HG02763 (cell line): Measurements from ENCODE around the gene NUP58.
A peak's percentile ranks its signal among the peaks of the same experiment; 100 is the strongest.

Experiments
- ATAC-seq: cut with Tn5 transposase; IDR thresholded peaks from one replicate; pipeline ENCODE4 v1.9.1; 2021; ENCODE audit warnings: mild to moderate bottlenecking, moderate library complexity; ENCODE audit not compliant: unreplicated experiment

Gene NUP58, protein sequence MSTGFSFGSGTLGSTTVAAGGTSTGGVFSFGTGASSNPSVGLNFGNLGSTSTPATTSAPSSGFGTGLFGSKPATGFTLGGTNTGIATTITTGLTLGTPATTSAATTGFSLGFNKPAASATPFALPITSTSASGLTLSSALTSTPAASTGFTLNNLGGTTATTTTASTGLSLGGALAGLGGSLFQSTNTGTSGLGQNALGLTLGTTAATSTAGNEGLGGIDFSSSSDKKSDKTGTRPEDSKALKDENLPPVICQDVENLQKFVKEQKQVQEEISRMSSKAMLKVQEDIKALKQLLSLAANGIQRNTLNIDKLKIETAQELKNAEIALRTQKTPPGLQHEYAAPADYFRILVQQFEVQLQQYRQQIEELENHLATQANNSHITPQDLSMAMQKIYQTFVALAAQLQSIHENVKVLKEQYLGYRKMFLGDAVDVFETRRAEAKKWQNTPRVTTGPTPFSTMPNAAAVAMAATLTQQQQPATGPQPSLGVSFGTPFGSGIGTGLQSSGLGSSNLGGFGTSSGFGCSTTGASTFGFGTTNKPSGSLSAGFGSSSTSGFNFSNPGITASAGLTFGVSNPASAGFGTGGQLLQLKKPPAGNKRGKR

DNA sequence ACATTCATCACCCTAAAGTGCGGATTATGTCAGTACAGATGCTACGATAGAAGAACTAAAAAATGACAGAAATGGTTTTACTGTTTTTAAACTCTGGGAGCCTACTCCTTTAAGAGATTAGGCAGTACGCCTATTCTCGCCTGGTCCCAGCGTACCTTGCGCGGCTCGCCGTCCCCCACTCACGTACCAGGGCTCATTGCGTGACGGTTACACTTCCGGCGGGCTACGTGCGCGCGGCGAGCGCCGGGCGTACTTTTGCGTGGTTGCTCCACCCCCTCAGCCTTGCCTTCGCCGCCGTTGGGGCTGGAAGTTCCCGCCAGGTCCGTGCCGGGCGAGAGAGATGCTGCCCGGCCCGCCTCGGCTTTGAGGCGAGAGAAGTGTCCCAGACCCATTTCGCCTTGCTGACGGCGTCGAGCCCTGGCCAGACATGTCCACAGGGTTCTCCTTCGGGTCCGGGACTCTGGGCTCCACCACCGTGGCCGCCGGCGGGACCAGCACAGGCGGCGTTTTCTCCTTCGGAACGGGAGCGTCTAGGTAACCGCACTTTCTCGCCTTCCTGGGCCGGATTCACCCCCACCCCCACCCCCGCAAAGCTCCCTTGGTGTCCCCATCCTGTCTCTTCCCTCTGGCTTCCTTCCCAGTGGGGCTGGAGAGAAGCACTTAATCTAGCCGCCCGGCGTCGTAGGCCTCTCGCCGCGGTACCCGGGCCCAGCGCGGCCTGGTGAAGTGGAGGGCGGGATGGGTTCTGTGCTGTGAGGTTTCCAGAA is at the start of gene NUP58:
TSS of gene NUP58 (plus strand) at position 279 of the 767 bp plus-strand sequence. CDS start at position 428, 149 bp downstream.
- peak; percentile 98 for ATAC-seq

DNA sequence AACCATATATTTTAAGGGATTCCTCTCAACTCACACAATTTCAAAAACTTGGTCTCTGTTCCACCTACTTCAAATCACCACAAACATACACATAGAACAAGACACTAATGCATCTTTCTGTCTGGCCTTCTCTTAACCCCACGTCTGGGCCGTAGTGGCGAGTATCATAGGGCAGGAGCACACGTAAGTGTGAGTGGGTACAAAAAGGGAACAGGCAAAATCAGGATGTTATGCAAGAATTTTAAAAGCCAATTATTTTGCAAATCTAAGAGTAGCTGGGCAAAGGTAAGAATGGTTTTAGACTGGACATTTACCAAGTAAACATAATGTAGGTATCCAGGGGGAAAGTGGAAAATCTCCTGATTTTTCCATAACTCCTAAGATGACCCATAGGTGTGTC is 49.2 kb upstream of the NUP58 start:
- ATAC-seq = no peak

DNA sequence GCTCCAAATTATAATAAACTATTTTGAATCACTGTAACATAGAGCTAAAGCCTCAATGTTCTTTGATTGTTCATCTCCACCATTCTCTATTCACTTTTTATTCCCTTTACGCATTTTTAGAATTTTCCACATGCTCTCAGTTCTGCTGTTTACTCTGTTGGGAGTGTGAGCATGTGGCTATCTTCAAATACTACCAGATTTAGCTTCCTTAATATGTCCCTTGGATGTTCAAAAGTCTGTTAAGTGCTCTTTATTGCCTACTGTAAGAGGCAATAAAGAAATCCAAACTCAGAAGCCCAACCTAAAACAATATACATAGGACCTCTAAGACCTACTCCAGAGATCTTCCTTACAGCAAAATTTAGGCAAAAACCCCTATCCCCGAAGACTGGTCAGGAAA is 48.7 kb upstream of the NUP58 start:
- no peak for ATAC-seq

DNA sequence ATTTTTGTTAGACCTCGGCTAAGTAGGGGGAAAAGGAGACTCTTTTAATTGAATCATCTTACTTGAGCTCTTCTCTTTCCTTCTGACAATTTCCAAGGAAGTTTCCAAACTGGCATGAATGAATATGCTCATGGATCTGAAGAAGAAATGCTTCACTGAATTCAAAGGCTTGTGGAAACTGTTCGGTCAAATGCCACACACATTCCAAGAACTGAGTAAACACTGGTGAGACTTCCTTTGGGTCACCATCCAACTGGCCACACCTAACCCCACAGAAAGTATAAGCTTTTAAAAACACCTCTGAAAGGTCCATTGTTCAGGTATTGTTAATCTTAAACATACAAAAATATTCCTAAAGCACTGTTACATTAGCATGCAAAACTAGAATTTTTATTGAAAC is 47.7 kb upstream of the NUP58 start:
- no peak for ATAC-seq

DNA sequence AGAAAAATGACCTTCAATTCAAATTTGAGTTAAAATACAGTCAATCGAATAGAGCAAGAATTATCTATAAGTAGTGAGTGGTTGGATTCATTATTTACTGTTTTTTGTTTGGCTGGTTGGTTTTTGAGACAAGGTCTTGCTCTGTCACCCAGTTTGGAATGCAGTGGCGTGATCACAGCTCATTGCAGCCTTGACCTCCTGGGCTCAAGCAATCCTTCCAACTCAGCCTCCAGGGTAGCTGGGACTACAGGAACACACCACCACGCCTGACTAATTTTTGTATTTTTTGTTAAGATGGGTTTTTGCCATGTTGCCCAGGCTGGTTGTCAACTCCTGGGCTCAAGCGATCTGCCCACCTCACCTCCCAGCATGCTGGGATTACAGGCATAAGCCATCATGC is 39.2 kb upstream of the NUP58 start:
- no peak for ATAC-seq

DNA sequence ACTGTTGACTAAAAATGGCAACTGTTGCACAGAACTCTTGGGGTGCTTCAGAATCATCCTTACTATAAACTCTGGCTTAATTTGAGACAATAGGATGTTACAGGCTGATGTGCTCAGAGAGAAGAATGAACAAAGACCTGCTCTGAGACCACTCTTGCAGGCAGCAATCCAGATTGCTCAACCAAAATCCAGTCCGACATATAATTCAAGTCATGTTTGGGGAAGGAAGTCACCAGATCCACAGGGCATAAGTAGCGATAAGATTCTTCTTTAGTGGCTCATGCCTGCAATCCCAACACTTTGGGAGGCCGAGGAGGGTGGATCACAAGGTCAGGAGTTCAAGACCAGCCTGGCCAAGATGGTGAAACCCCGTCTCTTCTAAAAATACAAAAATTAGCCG is 34.7 kb upstream of the NUP58 start:
- ATAC-seq = no peak

DNA sequence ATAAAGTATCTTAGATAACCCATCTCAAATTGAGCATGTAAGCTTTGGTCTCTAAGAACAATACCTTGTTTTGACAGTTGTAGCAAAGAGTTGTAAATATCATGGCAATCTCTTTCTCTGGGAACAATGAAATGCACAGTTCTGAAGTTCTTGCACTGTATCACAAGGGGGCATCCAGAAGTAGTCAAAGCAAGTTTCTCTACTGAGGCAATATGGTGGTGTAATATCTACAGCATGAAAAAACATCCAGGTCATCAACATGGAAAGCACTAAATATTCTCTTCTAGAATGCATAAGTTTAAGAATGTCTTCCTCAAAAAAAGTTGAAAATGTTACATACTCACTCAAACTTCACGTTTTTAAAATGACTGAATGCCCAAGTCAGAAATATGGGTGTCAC is 33.7 kb upstream of the NUP58 start:
- ATAC-seq = no peak

DNA sequence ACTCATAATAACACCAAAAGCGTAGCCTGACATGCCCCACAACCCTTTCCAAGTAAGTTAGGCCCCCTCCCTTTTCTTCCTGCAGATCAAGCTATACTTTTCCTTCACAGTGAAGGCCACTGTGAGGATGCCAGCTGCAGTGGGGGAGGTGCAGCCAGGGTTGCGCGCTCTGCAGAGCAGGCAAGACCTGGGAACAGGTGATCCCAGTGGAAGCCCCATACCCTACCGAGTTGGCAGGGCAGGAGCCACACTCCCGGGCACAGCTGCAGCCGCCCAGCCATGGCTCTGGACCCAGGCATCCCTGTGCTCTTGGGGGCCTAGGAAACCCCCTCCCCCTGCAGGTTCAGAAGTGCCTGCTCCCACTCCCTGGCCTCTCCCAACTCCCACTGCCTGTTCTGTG is 32.9 kb upstream of the NUP58 start:
- ATAC-seq = no peak

DNA sequence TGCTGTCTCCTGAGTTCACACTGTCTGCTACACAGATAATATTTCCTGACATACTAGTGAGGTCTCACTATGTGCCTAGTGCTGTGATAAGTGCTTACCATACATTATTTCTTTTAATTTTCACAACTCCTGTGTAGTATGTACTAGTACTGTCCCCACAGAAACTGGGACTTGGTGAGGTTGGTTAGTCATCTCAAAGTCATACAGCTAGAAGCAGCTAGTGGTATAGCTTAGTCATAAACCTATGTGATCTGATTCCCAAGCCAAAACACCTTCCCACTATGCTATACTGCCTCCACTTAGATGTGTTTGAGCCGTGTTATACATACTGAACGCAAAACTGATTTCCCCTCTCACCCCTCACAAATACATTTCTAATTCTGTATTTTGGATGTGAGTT is 24.7 kb upstream of the NUP58 start:
- no peak for ATAC-seq

DNA sequence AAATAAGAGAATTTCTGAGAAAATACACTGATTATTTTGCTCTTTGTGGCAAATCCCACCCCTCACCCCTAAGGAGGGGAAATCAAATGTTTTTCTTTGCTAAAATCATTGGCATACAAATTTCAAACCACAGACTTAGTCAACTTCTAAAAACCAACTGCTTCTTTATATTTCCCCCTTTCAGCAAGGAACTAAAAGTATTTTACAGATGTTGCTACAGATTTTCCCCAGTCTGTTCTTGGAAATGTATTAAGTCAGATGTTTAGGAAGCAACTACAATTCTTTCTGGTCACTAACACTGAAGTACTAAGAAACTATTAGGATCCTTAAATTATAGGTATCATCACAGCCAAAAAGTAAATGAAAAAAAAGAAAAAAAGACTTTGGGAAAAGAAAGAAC is 21.0 kb upstream of the NUP58 start:
- no peak for ATAC-seq

DNA sequence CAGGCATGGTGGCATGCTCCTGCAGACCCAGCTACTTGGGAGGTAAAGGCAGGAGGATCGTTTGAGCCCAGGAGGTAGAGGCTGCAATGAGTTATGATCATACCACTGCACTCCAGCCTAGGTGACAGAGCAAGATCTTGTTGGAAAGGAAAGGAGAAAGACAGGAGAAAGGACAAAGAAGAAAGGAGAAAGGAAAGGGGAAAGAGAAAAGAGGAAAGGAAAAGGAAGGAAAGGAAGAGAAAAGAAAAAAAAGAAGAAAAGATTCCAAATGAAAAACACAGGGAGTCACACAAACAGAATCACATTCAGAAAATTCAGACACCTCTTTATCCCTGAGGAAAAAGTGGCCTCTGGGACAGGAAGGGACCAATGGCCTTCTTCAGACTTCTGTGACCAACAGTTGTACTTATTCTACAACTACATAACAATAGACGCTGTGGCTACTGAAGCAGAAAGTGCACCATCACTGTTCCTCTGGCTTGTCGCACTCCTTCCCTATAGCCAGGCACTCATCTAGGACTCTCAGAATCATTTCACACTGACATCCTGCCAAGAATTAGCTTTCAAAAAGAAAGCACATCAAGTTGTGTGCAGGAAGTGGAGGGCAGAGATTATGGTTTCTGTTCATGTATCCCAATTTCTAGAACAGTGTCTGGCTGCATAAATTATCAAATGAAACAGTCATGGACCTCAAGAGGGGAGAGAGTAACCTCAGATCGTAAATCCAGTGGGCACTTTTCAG is 20.1 kb upstream of the NUP58 start:
- ATAC-seq = no peak

DNA sequence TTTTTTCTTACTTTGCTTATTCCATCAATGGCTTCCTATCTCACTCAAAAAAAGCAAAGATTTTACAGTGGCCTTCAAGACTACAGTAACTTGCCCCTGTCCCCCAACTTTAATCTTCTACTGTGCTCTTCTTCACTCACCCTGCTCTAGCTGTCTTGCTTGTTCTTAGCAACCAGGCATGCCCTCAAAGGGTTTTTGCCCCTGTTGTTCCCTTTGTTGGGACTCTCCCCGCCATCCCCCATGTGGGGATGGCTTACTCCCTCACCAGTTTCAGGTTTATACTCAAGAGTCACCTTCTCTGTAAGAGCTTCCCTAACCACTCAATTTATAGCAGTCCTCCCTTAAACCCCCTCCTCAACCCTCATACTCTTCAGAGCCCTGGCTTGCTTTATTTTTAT is 19.5 kb upstream of the NUP58 start:
- ATAC-seq = no peak

DNA sequence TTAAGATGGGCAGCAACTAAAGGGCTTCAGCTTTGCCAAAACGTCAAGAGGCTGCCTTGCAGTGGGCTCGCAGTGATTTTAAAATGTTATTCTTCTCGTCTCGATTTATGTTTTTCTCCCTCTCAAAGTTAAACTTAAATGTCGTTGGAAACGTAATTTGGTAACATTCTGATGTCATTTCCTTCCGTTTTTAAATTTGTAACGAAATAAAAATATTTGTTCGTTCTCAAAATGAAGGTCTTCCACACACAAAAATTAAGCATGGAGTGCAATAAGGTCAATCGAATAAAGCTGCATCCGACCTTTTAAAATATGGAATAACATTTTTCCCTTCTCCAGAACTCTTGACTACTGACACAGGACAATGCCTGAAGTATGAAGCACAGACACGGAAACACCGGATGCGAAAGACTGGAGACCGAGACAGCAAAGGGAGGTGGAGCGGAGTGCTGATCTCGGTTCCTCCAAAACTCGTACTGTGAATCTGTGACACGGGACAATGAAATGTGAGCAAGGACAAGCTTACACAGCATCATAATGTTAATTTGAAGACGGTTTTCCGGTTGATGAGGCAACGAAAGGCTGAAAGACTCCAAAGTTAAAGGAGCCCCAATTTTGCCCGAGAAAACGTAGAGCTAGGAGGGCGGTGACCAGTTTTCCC is 15.0 kb upstream of the NUP58 start:
- no peak for ATAC-seq

DNA sequence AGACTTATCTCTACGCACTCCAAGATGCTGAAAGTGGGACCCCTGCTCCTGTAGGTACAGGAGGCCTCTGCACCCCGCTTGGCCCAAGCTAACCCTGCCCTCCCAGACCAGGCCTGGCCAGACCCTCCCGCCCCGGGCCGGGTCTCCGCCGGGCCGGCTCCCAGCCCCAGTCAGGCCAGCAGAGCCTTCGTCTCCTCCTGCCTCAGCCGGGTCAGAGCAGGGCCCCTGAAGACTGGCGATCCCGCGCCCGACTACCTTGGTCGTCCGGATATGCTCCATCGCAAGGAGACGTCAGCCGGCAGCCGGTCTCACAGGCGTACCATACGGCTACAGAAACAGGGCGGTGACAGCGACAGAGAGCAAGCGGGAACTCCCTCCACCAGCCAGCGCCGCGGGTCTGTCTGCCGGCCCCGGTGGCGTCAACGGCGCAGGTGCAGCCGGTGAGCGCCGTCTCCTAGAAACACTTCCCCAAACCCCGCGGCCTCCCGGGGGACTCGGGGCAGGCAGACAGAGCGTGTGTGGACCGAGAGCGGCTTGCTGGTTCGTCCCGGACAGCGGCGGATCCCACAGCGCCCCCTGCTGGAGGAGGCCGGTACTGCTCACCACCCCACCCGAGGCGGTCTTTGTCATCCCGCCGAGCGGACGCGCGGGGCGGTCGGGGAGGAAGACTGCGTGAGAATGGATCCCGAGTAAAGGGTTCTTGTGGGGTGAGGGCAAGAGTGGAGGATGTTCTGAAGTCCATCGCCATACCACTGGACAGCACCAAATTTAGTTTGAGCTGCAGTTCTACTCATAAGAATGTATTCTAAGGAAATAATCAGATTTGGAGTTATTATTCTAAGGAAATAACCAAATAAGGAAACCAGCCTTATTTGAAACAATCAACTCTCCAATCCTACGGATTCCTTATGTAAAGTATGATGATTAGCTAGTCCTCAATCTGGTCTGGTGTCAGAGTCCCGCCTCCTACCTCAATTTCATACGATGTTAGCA is 14.2 kb upstream of the NUP58 start, which contains the start of gene MTMR6:
TSS of gene MTMR6 (minus strand) at position 520 of the 993 bp plus-strand sequence. CDS start at position 279, 241 bp downstream.
- peak; percentile 97 for ATAC-seq

DNA sequence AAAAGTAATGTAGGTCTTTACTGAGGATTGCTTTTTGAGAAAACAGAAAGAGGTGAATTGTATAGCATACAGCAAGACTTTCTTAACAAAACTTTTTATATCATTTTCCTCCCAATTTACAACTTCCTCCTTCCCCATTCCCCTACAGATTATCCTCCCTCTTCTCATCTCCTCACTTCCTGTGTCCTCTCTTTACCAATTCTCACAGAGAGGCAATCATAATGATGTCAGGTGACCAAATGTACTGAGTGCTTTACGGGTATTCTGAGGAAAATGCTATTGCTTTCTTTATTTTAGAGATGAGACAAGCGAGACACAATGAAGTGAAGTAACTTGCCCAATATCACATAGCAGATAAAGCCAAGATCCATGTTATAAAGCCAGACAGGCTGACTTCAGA is 12.5 kb upstream of the NUP58 start:
- ATAC-seq = no peak

DNA sequence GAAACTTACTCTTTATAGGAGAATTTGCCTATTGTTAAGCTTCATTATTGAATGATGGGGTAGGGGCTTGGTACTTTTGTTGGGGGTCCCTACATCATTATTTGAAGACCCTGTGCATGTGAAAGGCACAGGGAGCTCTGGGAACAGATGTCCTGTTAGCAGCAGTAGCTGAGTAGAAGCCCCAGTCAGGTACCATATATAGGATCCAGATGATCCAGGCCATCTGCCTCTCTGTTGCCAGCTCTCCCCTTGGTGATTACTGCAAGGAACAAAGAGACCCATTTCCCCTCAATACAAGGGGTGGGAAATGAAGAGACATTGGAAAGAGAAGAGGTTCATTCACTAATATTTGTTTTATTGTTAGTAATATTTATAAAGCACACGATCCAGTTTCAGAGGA is 9.7 kb upstream of the NUP58 start:
- no peak for ATAC-seq

DNA sequence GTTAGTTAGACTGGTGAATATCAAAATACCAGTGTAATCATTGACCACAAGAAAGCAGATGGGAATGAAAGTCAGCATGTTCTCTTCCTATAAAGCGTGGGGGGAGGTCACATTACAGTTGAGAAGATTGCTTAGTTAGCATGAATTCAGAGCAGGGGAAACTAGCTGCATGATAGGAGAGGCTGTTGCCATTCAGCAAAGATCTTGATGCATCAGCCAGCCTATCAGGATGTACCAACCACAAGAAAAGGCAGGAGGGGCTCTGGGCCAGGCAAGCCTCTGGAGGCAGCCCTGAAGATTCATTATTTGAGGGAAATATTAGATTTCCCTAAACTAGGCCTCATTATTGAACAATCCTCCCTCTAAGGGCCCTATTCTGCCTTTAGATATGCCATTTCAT is 9.1 kb upstream of the NUP58 start:
- ATAC-seq = no peak

DNA sequence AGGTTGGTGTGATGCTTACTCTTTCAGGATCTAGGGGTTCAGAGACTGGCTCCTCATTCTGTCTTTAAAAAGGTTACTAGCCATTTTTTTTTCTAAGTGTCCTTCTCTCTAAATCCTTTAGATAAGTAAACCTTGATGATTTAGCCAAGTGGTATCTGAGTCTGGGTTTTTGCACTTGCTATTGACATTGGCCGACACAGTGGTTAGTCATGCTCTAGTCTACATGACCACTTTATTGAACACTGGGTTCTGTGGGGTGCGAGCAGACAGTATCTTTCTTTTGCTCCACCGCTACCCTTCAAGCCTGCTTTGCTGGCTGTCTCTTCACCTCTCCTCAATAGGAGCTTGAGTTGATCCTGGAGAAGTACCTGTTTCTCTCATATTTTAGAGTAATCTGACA is 6.2 kb upstream of the NUP58 start:
- ATAC-seq = no peak

DNA sequence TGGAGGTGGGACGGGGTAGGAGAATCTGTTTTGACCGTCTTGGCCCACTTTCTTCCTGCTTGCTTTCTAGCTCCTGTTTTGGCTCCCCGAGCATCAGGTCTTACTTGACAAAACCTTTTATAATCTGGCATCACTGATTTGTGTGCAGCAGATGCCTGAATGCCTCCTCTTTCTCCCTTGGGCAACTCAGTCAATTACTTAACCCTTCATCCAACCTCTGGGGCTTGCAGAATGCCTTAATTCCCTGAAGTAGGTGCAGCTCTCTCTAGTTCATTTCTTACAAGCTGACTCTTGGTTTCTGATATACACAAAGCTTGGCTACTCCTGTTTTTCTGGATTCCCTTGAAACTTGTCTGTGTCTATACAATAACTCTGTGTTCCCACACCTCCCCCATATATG is 5.7 kb upstream of the NUP58 start:
- ATAC-seq = no peak
